Stimulated activated memory B cell treated with anti-CD40 and anti-IgM and Interleukin-4, amounts not matched to agents 10 μg/mL and 1 μg/mL and 100 μg/mL, for 72 hours (primary cell): Measurements from ENCODE around the gene RAB17.
A peak's percentile ranks its signal among the peaks of the same experiment; 100 is the strongest.
"Not testable (repeated sequence)": the region's sequence is repeated elsewhere in the genome, so short reads cannot be mapped to it uniquely, and the experiment has no call there.

Experiments
- ATAC-seq: fragments of 150-1000 bp; cut with Tn5 transposase; 2 replicates; pipeline ENCODE4 v1.10.0; 2021
- H3K27ac Mint-ChIP-seq: one replicate; pipeline ENCODE4 v1.8.0; 2022; ENCODE audit warnings: mild to moderate bottlenecking, mixed read lengths
- H3K27me3 Mint-ChIP-seq: one replicate; pipeline ENCODE4 v1.8.0; 2022; ENCODE audit warnings: mixed read lengths
- H3K36me3 Mint-ChIP-seq: one replicate; pipeline ENCODE4 v1.8.0; 2022; ENCODE audit warnings: mixed read lengths
- H3K4me1 Mint-ChIP-seq: one replicate; pipeline ENCODE4 v1.8.0; 2022; ENCODE audit warnings: mixed read lengths
- H3K4me3 Mint-ChIP-seq: one replicate; pipeline ENCODE4 v1.8.0; 2022; ENCODE audit warnings: mild to moderate bottlenecking, moderate library complexity, mixed read lengths
- H3K9me3 Mint-ChIP-seq: one replicate; pipeline ENCODE4 v1.8.0; 2022; ENCODE audit warnings: mixed read lengths

RAB17 gene

DNA sequence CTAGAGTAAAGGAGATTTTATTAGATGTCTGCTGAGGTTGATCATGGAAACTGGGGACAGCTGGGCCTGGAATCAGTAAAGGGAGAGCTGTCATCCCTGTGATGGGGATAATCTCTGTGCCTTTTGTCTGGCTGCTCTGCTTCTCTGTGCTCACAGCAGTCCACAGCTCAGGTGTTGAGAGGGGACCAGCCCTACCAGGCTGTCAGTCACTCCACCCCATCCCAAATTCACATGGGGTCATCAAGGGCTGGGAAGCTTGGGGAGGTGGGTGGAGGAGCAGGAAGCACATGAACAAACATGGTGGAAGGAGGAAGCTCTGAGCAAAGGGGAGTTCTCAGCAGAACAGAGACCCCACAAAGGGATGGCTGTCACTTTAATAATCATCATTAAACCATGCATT, 23.1 kb upstream of the RAB17 start:
- ATAC-seq, result no peak
- Mint-ChIP-seq H3K4me3 (no peak overlapping the region), H3K36me3 (no peaks in the 10 kb centered on the region), H3K27me3 (peaks cover 34% of the 10 kb centered on the region), H3K4me1 (peaks cover 19% of the 10 kb centered on the region), H3K27ac (no peak overlapping the region), H3K9me3 (no peaks in the 10 kb centered on the region)

DNA sequence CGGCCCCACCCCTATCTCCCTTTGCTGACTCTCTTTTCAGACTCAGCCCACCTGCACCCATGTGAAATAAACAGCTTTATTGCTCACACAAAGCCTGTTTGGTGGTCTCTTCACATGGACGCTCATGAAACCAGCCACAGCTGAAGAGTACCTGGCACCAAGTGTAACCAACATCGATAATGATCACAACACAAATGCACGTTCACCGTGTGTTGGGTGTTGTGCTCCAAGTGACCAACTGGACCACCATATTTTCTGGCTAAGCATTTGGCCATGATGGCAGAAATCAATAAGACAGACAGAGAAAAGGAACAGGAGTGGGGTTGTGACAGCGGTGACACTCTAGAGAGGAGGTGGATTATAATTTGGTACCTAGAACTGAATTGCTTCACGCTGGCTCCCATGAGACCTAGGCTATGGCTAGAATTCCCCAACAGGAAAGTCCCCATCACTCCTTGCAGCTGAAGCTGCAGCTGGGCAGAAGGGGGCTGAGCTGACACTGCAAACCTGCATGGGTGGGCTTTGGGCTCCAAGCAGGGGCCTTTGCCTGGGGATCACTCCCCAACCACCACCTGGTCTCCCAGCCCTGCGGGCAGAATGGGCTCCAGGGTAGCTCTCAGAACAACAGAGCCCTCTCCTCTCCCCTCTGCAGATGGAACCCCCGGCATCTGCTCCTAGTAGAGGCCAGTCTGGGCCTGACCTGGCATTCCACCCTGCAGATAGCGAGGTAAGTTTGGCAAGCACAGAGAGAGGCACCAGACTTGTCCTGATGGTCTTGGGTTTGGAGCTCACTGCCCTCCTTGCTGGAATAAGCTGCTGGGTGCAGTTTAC, 22.2 kb upstream of the RAB17 start:
- Mint-ChIP-seq H3K4me1 (peaks cover 19% of the 10 kb centered on the region), H3K36me3 (no peaks in the 10 kb centered on the region), H3K9me3 (no peaks in the 10 kb centered on the region), H3K27me3 (peaks cover 43% of the 10 kb centered on the region), H3K4me3 (no peak overlapping the region), H3K27ac (no peak overlapping the region)
- no peak for ATAC-seq

DNA sequence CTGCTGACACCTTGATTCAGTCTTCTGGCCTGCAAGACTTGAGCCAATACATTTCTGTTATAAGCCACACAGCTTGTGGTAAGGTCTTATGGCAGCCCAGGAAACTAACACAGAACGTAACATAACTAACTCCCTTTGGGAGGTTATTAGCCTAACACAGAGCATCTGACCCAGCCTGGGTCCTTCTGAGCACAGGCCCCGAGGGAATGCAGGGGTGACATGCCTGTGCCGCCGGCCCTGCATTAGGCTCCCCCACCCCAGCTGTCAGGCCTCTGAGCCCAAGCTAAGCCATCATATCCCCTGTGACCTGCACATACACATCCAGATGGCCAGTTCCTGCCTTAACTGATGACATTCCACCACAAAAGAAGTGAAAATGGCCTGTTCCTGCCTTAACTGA, 16.0 kb upstream of the RAB17 start:
- H3K36me3 Mint-ChIP-seq, ATAC-seq, H3K27ac Mint-ChIP-seq, H3K9me3 Mint-ChIP-seq, H3K4me3 Mint-ChIP-seq: not testable (repeated sequence)
- H3K4me1 Mint-ChIP-seq, result peaks cover 17% of the 10 kb centered on the region
- H3K27me3 Mint-ChIP-seq, result peaks cover 35% of the 10 kb centered on the region

DNA sequence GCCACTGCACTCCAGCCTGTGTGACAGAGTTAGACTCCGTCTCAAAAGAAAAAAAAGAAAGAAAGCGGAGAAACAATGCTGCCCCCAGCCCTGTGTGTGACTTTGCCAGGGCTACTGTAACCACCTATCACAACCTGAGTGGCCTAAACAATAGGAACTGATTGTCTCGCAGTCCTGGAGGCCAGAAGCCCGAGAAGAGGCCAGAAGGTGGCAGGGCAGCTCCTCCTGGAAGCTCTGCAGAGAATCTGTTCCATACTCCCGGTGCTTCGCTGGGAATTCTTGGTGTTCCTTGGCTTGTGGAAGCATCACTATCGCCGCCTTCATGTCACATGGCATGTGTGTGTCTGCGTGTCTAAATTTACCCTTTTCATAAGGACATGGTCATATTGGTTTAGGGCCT, 14.4 kb upstream of the RAB17 start:
- H3K36me3 Mint-ChIP-seq, result no peaks in the 10 kb centered on the region
- no peak overlapping the region for H3K27ac Mint-ChIP-seq
- no peak for ATAC-seq
- H3K27me3 Mint-ChIP-seq, result peaks cover 28% of the 10 kb centered on the region
- H3K4me3 Mint-ChIP-seq, result no peak overlapping the region
- H3K9me3 Mint-ChIP-seq, result no peaks in the 10 kb centered on the region
- peaks cover 17% of the 10 kb centered on the region for H3K4me1 Mint-ChIP-seq

DNA sequence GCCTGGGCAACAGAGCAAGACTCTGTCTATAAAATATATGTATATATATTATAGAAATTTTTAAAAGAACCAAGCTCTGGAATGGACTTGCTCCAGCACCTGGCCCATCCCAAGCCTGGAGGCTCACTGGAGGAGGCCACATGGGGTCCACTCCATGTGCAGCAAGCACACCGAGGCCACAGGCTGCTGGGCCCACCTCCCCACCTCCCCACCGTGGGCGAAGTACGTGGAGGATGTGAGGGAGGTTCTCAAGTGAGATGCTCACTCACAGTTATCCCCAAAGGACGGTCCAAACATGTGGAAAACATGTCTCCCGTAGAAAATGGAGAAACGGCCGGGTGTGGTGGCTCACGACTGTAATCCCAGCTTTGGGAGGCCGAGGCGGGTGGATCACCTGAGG, 13.9 kb upstream of the RAB17 start:
- ATAC-seq, result no peak
- Mint-ChIP-seq H3K4me3 (no peak overlapping the region), H3K27me3 (peaks cover 22% of the 10 kb centered on the region), H3K36me3 (no peaks in the 10 kb centered on the region), H3K9me3 (no peaks in the 10 kb centered on the region), H3K4me1 (peaks cover 17% of the 10 kb centered on the region), H3K27ac (peak overlapping the region; percentile 79)

DNA sequence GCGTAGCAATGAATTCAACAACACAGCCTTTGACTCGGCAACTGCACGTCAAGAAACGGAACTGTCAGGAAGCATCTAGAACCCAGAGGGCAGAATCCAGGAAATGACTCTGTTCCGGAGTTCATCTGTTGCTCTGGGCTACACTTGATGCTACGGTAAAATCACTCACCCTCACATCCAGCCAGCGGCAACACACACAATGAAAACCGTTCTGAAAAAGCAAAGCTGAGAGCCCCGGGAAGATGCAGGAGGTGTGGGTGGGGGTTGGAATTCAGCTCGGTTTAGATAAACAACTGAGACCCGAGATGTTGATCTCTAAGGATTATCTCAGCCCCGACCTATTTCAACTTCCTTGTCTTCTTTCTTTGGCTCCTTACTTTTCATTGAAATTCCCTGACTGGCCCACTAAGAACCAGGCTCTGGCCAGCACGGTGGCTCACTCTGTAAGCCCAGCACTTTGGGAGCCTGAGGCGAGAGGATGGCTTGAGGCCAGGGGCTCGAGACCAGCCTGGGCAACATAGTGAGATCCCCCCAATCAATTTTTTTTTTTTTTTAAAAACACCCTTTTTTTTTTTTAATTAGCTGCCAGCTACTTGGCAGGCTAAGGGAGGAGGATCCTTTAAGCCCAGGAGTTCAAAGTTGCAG, 13.3 kb upstream of the RAB17 start:
- peak overlapping the region; percentile 53 for H3K4me3 Mint-ChIP-seq
- H3K27ac Mint-ChIP-seq, result peak overlapping the region; percentile 79

DNA sequence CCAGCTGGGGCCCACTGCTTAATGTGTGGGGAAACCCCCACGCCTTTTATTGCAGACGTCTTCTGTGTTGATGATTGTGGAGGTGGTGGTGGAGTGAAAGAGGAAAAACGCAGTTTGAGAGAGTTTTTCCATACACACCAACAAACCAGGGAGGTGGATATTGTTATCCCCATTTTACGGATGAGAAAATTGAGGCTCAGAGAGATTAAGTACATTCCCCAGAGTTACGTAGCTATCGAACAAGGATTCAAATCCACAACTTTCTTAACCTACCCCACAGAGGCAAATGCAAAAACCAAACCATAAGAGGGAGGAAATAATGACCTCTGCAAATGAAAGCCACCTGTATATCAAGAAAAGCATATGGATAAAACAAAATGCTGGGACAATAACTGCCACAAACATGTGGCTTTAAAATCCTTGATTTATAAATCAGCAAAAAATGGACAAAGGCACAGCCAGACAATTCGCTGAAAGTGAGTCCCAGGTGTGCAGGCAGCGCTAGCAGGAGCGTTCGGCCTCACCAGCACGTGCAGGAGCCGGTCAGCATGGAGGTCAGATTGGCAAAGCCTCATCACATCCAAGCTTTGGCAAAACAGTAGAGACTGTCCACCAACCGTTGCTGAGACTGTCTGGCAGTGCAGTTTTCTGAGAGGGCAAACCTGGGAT, 12.6 kb upstream of the RAB17 start:
- Mint-ChIP-seq H3K36me3 (no peaks in the 10 kb centered on the region), H3K4me3 (peak overlapping the region; percentile 53), H3K27me3 (peaks cover 10% of the 10 kb centered on the region), H3K27ac (peak overlapping the region; percentile 79), H3K4me1 (peaks cover 23% of the 10 kb centered on the region), H3K9me3 (no peaks in the 10 kb centered on the region)
- ATAC-seq, result no peak

More for the DNA sequence above, 13.3 kb upstream of the RAB17 start:
- Mint-ChIP-seq H3K27me3 (peaks cover 17% of the 10 kb centered on the region), H3K4me1 (peaks cover 17% of the 10 kb centered on the region), H3K9me3 (no peaks in the 10 kb centered on the region), H3K36me3 (no peaks in the 10 kb centered on the region)
- ATAC-seq, result peak; percentile 91

DNA sequence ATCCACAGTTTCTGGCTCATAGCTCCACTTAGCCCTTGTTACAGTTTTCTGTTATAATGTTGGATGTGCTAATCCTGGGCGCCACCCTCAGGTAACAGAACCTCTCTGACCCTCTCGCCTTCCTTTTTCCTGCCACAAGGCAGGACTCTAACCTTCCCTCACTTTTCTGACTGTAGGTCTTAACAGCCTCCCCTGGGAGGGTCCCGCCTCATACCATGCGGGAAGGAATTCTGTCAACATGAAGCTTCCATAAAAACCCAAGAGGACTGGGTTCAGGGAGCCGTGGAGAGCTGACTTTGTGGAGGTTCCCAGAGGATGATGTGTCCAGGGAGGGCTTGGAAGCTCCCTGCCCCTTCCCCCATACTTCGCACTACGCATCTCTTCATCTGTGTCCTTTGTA, 11.9 kb upstream of the RAB17 start:
- peak overlapping the region; percentile 79 for H3K27ac Mint-ChIP-seq
- peaks cover 2% of the 10 kb centered on the region for H3K27me3 Mint-ChIP-seq
- no peaks in the 10 kb centered on the region for H3K36me3 Mint-ChIP-seq
- no peak overlapping the region for H3K4me3 Mint-ChIP-seq
- no peak for ATAC-seq
- H3K4me1 Mint-ChIP-seq, result peaks cover 31% of the 10 kb centered on the region
- no peaks in the 10 kb centered on the region for H3K9me3 Mint-ChIP-seq

DNA sequence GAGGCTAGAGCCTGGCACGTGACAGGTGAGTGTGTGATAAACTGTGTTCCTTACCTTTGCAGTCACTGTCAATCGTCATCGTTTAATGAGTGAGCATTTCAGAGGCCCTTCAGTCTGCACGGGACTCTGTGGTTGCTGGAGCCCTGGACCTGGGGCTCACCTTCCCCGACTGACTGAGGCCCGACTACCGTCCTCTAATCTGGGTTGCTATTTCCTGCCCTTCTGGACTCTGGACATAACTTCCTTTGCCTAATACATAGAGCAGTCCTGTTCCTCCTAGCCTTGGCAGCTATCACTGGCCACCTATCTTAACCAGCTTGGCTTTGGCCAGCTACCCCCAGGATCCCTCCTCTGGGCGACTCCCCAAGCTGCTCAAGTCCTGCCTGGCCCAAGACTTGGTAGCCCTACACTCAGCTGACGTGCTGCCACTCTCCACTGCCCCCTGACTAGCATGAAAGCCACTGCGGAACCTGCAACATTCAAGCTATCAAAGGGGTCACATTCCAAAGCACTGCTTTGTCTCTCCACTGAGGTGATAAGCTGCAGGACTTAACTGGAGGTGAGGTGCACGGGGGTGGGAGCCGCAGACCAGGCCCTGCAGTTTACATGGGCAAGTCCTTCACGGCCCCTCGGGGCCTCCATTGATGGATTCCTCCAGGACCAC, 11.1 kb upstream of the RAB17 start:
- Mint-ChIP-seq H3K4me3 (no peak overlapping the region), H3K36me3 (no peaks in the 10 kb centered on the region), H3K27me3 (no peaks in the 10 kb centered on the region), H3K9me3 (no peaks in the 10 kb centered on the region), H3K4me1 (peaks cover 31% of the 10 kb centered on the region), H3K27ac (no peak overlapping the region)
- ATAC-seq, result no peak

DNA sequence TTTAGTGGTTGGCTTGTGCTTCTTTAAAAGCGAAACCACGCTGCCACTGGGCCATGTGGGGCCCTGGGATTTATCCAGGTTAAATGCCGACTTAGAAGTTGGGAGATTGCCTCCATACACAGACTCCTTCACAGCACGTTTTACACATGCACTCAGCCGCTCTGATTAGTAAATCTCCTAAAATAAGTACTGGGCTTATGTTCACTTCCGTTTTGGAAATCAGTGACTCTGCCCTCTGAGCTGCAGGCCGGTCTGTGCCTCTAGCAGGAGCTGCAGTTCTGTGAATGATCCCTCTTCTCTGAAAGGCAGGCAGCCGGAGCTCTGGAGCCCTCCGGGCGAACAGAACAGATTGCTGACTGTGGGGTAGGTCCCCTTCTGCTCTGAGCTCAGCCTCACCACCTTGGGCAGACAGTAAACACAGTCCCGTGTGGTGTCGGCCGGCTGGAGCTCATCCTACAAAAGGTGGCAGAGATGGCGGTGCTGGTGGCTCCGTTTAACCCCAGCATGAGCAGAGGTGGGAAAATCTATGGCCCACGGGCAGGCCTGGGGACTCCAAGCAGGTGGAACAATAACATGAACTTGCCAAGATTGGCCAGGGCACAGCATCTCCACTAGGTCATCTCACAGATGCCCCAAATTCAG, 9.8 kb upstream of the RAB17 start:
- peaks cover 31% of the 10 kb centered on the region for H3K4me1 Mint-ChIP-seq
- H3K4me3 Mint-ChIP-seq, result no peak overlapping the region
- H3K36me3 Mint-ChIP-seq, result no peaks in the 10 kb centered on the region
- H3K9me3 Mint-ChIP-seq, result no peaks in the 10 kb centered on the region
- ATAC-seq, result no peak
- H3K27me3 Mint-ChIP-seq, result no peaks in the 10 kb centered on the region
- peak overlapping the region; percentile 7 for H3K27ac Mint-ChIP-seq

DNA sequence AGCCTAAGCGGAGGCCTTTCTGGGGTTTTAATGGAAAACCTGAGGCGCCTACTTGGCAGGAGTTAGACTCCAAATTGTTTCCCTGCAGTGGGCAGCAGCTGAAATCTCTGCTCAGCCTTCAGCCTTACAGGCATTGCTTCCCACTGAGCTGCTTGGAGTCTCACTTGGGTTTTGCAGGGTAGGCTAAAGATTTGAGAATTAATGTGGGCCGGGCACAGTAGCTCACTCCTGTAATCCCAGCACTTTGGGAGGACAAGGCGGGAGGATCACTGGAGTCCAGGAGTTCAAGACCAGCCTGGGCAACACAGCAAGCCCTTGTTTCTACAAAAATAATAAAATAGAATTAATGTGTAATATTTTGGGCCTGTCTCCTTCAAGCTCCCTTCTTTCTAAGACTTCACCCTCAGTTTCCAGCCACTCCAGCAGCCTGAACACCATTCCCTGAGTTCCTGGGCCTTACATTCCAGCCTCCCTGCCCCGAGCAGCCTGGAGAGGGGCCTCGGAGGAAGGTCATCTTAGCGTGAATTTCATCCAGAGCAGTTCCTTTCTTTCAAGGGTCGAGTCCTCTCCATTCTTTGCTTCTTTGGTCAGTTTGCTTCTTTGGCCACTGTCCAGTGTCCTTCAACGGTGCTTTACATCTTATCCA, 9.1 kb upstream of the RAB17 start:
- Mint-ChIP-seq H3K36me3 (no peaks in the 10 kb centered on the region), H3K9me3 (no peaks in the 10 kb centered on the region), H3K4me1 (peaks cover 31% of the 10 kb centered on the region), H3K4me3 (no peak overlapping the region), H3K27ac (peak overlapping the region; percentile 7), H3K27me3 (no peaks in the 10 kb centered on the region)
- no peak for ATAC-seq

DNA sequence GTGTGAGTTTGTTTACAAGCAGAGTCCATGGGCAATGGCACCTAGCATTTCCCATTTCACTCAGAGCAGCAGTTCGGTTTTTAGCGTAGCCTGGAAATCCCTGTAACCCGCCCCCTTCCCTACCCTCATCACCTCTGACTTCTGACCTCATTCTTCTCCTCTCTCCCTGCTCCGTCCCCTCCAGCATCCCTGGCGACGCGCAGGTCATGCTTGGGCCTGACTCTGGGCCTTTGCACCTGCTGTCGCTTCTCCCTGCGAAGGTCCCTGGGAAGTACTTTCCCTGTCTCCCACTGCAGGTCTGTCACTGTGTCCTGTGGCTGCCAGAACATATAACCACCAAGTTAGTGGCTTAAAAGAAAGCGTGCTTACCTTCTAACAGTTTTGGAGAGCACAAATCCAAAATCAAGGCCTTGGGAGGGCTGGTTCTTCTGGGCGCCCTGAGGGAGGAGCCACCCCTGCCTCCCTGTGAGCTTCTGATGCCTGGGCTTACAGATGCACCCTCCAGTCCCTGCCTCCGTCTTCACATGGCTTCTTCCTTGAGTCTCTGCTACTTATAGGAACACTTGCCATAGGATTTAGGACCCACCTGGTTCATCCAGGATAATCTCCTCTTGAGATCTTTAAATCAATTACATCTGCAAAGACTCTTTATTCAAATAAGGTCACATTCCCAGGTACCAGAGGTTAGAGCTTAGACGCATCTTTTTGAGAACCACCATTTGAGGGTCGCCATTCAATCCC, 8.1 kb upstream of the RAB17 start:
- peak overlapping the region; percentile 52 for H3K27ac Mint-ChIP-seq
- peaks cover 24% of the 10 kb centered on the region for H3K4me1 Mint-ChIP-seq
- no peaks in the 10 kb centered on the region for H3K9me3 Mint-ChIP-seq
- no peak overlapping the region for H3K4me3 Mint-ChIP-seq
- ATAC-seq, result no peak
- no peaks in the 10 kb centered on the region for H3K36me3 Mint-ChIP-seq
- no peaks in the 10 kb centered on the region for H3K27me3 Mint-ChIP-seq

DNA sequence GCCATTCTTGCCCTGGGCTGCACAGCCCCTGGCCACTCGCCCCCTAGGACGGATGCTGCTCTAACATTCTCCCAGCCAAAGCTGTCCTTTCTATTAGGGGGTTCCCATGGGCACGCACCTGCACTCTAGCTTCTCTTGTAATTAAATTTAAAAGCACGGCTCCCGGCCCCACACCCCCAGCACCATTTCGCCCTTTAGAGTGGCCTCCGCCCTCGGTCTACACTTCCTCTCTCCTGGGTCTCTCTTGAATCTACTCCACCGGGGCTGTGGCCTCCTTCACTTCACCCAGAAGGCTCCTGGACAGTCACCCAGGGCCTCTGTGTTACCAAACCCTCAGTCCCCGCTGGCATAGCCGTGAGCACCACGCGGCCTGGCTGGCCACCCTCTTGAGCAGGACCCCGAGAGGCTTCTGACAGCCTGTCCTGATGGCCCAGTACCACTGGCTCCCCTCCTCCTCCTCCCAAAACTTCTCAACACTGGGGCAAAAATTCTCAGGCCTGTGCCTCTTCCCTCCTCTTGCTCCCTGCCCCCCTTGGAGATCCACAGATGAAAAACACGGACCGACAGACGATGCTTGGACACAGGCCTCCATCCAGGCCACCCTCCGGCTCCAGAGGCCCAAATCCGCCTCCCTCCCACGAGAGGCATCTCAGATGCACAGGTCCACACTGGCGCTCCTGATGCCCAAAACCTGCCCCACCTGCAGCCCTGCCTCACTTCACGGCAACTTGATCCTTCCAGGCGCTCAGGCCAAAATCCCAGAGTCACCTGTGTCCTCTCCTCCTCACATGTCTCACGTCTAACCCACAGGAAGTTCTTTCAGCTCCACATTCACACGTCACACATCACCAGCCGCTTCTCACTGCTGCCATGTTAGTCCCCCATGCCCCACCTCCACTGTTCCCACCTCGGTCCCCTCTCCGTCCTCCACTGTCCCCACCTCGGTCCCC, 6.9 kb upstream of the RAB17 start:
- no peak overlapping the region for H3K27ac Mint-ChIP-seq
- H3K36me3 Mint-ChIP-seq, result no peaks in the 10 kb centered on the region
- peak; percentile 3 for ATAC-seq
- peaks cover 14% of the 10 kb centered on the region for H3K4me1 Mint-ChIP-seq
- H3K4me3 Mint-ChIP-seq, result no peak overlapping the region
- H3K27me3 Mint-ChIP-seq, result no peaks in the 10 kb centered on the region
- no peaks in the 10 kb centered on the region for H3K9me3 Mint-ChIP-seq
